HG03097 (cell line): Measurements from ENCODE around the gene MYO16.

ENCODE experiments used
- ATAC-seq: cut with Tn5 transposase; IDR thresholded peaks from one replicate; pipeline ENCODE4 v1.9.1; 2021; ENCODE audit not compliant: unreplicated experiment, low FRiP score

The MYO16 gene

DNA sequence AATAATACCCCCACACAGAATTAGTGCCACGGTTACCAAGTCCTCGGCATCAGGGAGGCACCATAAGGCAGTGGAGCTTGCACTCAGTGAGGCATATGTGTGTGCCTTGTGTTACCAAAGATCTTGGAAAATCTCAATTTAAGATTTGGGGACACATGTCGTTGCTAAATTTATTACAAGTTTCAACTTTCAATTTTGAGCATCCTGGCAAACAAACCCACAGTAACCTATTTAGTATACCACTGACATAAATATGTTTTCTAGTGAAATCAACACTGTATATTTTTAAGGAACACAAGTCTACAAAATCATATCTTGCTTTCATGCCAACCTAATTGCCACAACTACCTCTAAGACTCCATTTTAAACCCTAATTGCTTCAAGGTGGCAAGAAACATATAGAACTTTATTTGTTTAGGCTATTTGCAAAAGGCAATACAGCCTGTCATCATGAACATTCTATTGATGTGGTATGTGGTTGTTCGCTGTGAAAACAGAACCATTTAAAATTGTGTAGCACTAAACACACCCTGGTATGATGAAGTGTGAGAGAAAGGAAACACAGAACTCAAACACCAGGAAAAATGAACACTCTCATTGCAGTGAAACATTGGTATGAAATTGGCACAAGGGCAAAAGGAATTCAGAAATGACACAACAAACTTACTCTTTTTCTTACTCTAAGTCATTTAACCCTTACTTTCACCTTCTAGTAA, 625.9 kb downstream of the MYO16 start:
- no peak for ATAC-seq

DNA sequence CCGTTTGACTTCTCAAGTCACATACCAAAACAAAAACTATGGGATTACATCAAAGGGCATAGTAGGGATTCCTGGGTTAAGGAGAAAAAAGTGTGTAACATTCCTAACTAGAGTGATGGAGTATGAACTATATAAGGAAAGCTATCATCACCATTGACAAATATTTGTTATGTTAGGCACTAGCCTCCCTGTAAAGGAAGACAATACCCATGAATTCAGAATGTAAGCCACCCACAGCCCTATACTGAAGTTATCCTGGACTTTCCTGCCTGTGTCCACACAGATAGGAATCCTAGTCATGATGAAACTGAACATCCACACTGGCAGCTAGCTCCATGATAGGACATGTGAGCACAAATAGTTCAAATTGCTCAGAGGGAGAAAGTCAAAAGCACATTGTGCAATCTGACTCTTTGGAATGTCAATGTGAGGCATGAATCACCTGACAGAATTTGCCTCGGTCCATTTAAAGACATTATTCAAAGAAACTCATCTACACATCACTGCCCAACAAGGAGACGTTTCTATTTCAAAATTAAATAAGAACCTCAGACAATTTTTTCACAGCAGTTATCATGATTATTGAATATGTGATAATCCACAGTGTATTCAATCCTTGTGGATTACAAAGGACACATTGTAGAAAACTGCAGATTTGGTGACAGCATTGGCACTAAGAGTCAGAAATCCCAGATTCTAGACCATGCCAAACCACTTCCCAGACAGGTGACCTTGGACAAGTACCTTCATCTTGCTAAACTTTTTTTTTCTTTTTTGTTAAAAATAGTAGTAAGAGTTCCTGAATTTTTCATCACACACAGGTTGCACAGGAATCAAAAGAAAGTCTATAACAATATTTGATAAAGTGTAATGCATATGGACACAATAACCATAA, 627.7 kb downstream of the MYO16 start:
- ATAC-seq = no peak
